Mammary epithelial cell (primary cell): Measurements from ENCODE around the gene MAP3K1.

Experiments
- CTCF ChIP-seq, 2 donors: IDR thresholded peaks in 1 of 2; conservative IDR thresholded peaks in 1 of 2; 2 replicates each; pipeline ENCODE4 v1.5.1; 2011 to 2012; ENCODE audit warnings: inconsistent platforms in 2 of 2, low read length in 2 of 2, mild to moderate bottlenecking in 2 of 2, control low read depth in 1 of 2, low read depth in 1 of 2; ENCODE audit not compliant: insufficient read depth in 1 of 2; ENCODE audit errors: extremely low read depth in 1 of 2
- EZH2 ChIP-seq: IDR thresholded peaks from 2 replicates; pipeline ENCODE4 v1.6.1; 2012; ENCODE audit warnings: low read length, inconsistent platforms, borderline replicate concordance

DNA sequence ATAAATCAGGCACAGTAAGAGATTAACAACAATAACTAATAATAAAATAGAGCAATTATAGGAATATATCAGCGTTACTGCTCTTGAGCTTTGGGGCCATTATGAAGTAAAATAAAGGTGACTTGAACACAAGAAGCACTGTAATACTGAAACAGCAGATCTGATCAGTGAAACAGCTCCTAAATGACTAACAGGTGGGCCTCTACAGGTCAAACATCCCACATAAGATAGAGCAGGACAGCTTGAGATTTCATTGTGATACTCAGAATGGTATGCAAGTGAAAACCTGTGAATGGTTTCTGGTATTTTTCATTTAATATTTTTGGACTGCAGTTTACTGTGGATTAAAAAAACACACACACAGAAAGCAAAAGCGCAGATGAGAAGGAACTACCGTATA, 24.0 kb upstream of the MAP3K1 start:
- TF ChIP-seq CTCF (conservative IDR thresholded peaks at IDR 0.05 in 1 of 2, IDR thresholded peaks at IDR 0.05 in 1 of 2; ENCODE audit: extremely low read depth in 1 of 2, insufficient read depth in 1 of 2, low read depth in 1 of 2, low read length in 2 of 2) (no peak), EZH2 (no peak)
